Stimulated activated CD8-positive, alpha-beta memory T cell treated with anti-CD3 and anti-CD28 coated beads, Interleukin-12 subunit alpha, Interleukin-12 subunit beta, amount 100 ng/mL, for 24 hours (primary cell): ENCODE measurements around the gene KCNRG.
"Not testable (repeated sequence)": the region's sequence is repeated elsewhere in the genome, so short reads cannot be mapped to it uniquely, and the experiment has no call there.

Experiments
- DNase-seq: peaks from one replicate; pipeline ENCODE4 v3.0.0-alpha.2; 2020; ENCODE audit errors: extremely low read depth

Gene KCNRG

GRCh38 chr13:50012396-50013169 lies 2.7 kb upstream of the KCNRG start:
- DNase-seq = no peak

- DNase-seq = no peak
These were observed 858 bp upstream of the KCNRG start for GRCh38 chr13:50014386-50014785.

GRCh38 chr13:50015750-50016149 lies 506 bp downstream of the KCNRG start:
- DNase-seq = no peak

GRCh38 chr13:50016444-50016843 lies 1.2 kb downstream of the KCNRG start:
- no peak for DNase-seq

- no peak for DNase-seq
These were observed 2.6 kb downstream of the KCNRG start for GRCh38 chr13:50017819-50018218.

GRCh38 chr13:50025436-50025835 lies 10.2 kb downstream of the KCNRG start:
- no peak for DNase-seq

GRCh38 chr13:50026788-50027473 lies 11.7 kb downstream of the KCNRG start:
- DNase-seq = no peak

- DNase-seq = no peak
These were observed 15.1 kb downstream of the KCNRG start for GRCh38 chr13:50030315-50030714.

GRCh38 chr13:50033725-50034124 lies 18.5 kb downstream of the KCNRG start:
- no peak for DNase-seq

- DNase-seq = no peak
These were observed 22.5 kb downstream of the KCNRG start for GRCh38 chr13:50037788-50038187.

- DNase-seq = no peak
These were observed 23.0 kb downstream of the KCNRG start for GRCh38 chr13:50038266-50038665.

- no peak for DNase-seq
These were observed 37.2 kb downstream of the KCNRG start for GRCh38 chr13:50052478-50052877.

GRCh38 chr13:50053844-50054243 lies 38.6 kb downstream of the KCNRG start:
- DNase-seq = no peak

- no peak for DNase-seq
These were observed 40.2 kb downstream of the KCNRG start for GRCh38 chr13:50055454-50055853.

GRCh38 chr13:50060718-50061117 lies 45.5 kb downstream of the KCNRG start:
- DNase-seq = no peak

GRCh38 chr13:50062336-50062735 lies 47.1 kb downstream of the KCNRG start:
- not testable (repeated sequence) for DNase-seq

- DNase-seq = no peak
These were observed 50.5 kb downstream of the KCNRG start for GRCh38 chr13:50065712-50066111.

GRCh38 chr13:50068508-50068907 lies 53.3 kb downstream of the KCNRG start:
- no peak for DNase-seq

- no peak for DNase-seq
These were observed 54.0 kb downstream of the KCNRG start for GRCh38 chr13:50069261-50069660.

- DNase-seq = no peak
These were observed 54.9 kb downstream of the KCNRG start for GRCh38 chr13:50070186-50070585.
